C4-2B (cell line): ENCODE measurements around the gene FOXK2.
"Not testable (repeated sequence)": the region's sequence is repeated elsewhere in the genome, so short reads cannot be mapped to it uniquely, and the experiment has no call there.

ENCODE experiments used
- H3K27ac ChIP-seq: fragments of 450-650 bp; 2 replicates; pipeline ENCODE4 v1.5.1; 2017
- ZFX ChIP-seq: fragments of 450-650 bp; IDR thresholded peaks from 2 replicates; pipeline ENCODE4 v1.6.1; 2017
- TF ChIP-seq, protein P1 (sequence below): fragments of 450-650 bp; conservative IDR thresholded peaks from 2 replicates; pipeline ENCODE4 v1.5.1; 2017; ENCODE audit warnings: mild to moderate bottlenecking

Gene FOXK2

GRCh38 chr17:82577300-82577699 is 57.8 kb downstream of the FOXK2 start:
- no peak overlapping the region for H3K27ac ChIP-seq
- TF ChIP-seq, protein P1, sequence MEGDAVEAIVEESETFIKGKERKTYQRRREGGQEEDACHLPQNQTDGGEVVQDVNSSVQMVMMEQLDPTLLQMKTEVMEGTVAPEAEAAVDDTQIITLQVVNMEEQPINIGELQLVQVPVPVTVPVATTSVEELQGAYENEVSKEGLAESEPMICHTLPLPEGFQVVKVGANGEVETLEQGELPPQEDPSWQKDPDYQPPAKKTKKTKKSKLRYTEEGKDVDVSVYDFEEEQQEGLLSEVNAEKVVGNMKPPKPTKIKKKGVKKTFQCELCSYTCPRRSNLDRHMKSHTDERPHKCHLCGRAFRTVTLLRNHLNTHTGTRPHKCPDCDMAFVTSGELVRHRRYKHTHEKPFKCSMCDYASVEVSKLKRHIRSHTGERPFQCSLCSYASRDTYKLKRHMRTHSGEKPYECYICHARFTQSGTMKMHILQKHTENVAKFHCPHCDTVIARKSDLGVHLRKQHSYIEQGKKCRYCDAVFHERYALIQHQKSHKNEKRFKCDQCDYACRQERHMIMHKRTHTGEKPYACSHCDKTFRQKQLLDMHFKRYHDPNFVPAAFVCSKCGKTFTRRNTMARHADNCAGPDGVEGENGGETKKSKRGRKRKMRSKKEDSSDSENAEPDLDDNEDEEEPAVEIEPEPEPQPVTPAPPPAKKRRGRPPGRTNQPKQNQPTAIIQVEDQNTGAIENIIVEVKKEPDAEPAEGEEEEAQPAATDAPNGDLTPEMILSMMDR: no peak
- TF ChIP-seq ZFX: no peak

- not testable (repeated sequence) for H3K27ac ChIP-seq
Observed at GRCh38 chr17:82579969-82580368, 60.4 kb downstream of the FOXK2 start.

- H3K27ac ChIP-seq: peak overlapping the region; percentile 16; the same call in 1 of the 2 replicates
- TF ChIP-seq ZFX: no peak
- TF ChIP-seq, protein P1: no peak
Observed at GRCh38 chr17:82582213-82582612, 62.7 kb downstream of the FOXK2 start.

- no peak overlapping the region for H3K27ac ChIP-seq
- no peak for TF ChIP-seq ZFX
- TF ChIP-seq, protein P1: no peak
Observed at GRCh38 chr17:82582709-82583108, 63.2 kb downstream of the FOXK2 start.

DNA sequence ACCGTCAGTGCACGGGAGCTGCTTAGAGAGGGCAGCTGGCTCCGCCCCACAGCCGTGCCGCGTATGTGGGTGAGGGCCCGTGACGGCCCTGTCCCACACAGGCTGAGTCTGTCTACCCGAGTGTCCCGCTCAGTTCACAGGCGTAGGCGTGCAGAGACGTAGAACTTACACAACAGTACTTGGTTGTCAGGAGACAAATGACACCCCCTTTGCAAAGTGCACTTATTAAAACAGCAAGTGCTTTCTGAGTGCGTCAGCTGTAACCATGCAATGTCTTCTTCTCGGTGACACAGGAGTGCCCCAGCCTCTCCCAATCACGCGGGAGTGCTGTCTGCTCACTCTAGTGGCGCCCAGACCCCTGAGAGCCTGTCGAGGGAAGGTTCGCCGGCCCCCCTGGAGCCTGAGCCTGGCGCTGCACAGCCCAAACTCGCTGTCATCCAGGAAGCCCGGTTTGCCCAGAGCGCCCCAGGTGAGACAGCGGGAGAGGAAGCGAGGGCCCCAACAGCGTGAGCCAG is 64.2 kb downstream of the FOXK2 start:
- TF ChIP-seq, protein P1: no peak
- no peak for TF ChIP-seq ZFX
- no peak overlapping the region for H3K27ac ChIP-seq

GRCh38 chr17:82585935-82586575 is 66.5 kb downstream of the FOXK2 start:
- not testable (repeated sequence) for H3K27ac ChIP-seq

DNA sequence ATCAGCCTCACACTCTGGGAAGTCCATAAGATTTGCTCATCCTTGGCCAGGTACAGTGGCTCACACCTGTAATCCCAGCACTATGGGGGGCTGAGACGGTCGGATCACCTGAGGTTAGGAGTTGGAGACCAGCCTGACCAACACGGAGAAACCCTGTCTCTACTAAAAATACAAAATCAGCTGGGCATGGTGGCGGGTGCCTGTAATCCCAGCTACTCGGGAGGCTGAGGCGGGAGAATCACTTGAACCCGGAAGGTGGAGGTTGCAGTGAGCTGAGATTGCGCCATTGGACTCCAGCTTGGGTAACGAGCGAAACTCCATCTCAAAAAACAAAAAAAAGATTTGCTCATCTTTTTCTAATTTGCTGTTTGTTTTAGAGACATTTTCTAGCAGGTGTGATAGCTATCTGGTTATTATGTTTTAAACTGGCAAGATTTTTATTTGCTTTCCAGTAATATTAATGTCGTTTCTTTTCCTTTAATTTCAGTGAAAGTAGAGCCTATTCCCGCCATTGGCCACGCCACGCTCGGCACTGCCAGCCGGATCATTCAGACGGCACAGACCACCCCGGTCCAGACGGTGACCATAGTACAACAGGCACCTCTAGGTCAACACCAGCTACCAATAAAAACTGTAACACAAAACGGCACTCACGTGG is 67.2 kb downstream of the FOXK2 start:
- H3K27ac ChIP-seq: no peak overlapping the region
- TF ChIP-seq, protein P1: no peak
- TF ChIP-seq ZFX: no peak

- TF ChIP-seq, protein P1: no peak
- no peak for TF ChIP-seq ZFX
- no peak overlapping the region for H3K27ac ChIP-seq
Observed at GRCh38 chr17:82587234-82588086, 67.9 kb downstream of the FOXK2 start.
